ENCODE data around the gene DKC1.
"Not testable (repeated sequence)": the region's sequence is repeated elsewhere in the genome, so short reads cannot be mapped to it uniquely, and the experiment has no call there.

DKC1 gene

DNA sequence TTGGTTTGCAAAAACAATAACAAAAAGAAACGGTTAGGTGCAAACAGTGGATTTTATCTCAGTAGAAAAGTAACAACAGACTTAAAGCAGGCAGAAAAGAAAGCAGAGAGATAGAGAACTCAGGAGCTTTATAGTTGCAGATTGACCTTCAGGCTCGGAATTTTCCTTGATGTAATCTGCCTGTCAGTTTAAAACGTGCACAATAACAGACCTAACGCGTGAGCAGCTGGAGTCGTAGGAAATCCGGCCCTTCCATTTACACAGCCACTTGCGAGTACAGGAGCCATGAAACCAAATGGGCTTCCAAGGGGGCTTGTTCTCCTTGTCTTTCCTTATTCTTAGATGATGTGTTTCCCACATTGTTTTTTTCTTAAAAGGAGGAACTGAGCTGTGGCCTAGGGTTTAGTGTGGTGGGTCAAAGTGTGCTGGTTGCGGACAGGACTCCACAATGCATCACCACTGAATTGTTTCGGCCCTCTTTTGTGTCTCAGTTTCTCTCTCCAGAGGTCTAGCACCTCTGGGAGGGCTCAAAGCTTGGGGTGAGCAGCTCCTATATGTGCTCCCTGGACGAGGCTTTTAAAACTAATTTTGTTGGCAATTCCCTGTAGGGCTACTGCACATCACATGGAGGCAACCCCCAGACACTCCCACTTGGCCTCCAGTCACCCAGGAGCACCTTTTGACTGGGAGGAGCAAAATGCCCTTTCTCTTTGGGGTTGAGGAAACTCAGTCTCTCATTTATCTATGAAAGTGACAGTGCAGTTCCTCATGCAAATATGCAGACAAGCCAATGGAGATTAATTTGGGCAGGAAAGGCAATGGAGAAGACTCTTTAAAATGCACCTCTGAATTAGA, 56.5 kb downstream of the DKC1 start:
- DNase-seq (ENCODE audit: low read depth in 1 of 2, low spot score in 1 of 2): no peak

DNA sequence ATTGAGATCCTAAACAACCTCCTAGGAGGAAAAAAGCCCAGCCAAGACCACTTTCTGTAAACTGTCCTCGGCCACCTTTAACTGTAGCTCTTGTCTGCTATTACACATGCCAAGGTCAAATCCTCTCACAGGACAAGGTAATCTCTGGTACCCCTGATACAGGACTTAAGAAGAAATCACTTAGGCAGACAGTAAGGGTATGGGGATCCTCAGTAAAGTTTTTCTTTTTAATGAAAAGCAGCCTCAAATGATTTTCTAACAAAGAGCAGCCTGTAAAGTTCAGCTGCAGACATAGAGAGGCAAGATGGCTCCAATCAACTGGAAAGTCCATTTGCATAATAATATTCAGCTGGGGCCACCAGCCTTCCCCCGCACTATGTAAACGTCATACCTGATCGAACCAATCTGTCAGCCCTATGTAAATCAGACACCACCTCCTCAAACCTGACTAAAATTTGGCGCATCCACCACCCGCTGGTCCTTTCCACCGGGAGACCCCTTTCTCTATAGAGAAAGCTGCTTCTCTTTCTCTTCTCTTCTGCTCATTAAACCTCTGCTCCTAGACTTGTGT, 57.2 kb downstream of the DKC1 start:
- no peak for DNase-seq (ENCODE audit: low read depth in 1 of 2, low spot score in 1 of 2)

DNA sequence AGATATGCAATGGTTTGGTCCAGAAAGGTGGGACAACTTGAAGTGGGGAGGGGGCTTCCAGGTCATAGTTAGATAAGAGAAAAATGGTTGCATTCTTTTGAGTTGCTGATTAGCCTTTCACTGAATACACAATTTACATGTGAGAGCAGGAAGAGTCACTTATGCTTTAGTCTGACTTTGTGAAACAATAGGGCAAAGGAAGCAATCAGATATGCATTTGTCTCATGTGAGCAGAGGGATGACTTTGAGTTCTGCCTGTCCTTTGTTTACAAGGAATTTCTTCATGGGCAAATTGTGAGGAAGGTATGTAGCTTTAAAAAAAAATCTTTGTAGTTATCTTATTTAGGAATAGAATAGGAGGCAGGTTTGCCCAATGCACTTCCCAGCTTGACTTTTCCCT, 58.9 kb downstream of the DKC1 start:
- DNase-seq (ENCODE audit: low read depth in 1 of 2, low spot score in 1 of 2): no peak

DNA sequence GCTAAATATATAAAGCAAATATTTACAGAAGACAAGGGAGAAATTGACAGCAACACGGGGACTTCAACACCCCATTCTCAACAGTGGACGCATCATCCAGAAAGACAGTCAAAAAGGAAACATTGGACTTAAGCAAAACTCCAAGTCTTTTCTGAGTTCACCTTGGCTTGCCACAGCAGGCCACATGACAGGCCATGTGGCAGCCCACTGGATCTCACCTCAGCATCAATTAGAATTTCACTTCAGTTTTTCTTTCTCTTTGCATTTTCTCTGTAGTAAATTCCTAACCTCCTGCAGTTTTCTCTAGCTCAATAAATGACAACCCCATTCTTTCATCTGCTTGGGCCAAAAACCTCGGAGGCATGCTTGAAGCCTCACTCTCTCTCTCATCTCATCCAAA, 59.4 kb downstream of the DKC1 start:
- no peak for DNase-seq (ENCODE audit: low read depth in 1 of 2, low spot score in 1 of 2)

DNA sequence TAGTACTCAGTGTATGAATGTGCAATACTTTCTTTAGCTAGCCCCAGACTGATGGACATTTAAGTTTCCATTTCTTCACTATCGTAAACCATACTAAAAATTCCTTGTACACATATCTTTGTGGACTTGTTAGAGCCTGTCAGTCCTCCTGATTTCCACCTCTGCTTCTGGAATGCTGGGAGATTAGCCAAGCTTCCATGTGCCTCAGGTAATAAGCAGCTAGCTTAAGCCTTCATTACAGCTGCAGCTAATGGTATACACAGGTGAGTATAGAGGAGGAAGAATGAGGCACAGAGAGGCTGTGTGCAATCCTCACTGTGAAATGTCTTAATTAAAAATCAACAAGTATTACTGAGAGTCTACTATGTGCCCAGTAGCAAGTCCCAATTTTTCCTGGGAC, 62.0 kb downstream of the DKC1 start:
- DNase-seq (ENCODE audit: low read depth in 1 of 2, low spot score in 1 of 2): no peak

DNA sequence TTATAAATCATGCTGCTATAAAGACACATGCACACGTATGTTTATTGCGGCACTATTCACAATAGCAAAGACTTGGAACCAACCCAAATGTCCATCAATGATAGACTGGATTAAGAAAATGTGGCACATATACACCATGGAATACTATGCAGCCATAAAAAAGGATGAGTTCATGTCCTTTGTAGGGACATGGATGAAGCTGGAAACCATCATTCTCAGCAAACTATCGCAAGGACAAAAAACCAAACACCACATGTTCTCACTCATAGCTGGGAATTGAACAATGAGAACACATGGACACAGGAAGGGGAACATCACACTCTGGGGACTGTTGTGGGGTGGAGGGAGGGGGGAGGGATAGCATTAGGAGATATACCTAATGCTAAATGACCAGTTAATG, 62.9 kb downstream of the DKC1 start:
- not testable (repeated sequence) for DNase-seq (ENCODE audit: low read depth in 1 of 2, low spot score in 1 of 2)

All from activated CD4-positive, alpha-beta T cell treated with anti-CD3 and anti-CD28 coated beads, Interleukin-2, amount 50 U/mL, for 24 hours (primary cell).